Measurements from ENCODE around the gene C22orf39.

DNA sequence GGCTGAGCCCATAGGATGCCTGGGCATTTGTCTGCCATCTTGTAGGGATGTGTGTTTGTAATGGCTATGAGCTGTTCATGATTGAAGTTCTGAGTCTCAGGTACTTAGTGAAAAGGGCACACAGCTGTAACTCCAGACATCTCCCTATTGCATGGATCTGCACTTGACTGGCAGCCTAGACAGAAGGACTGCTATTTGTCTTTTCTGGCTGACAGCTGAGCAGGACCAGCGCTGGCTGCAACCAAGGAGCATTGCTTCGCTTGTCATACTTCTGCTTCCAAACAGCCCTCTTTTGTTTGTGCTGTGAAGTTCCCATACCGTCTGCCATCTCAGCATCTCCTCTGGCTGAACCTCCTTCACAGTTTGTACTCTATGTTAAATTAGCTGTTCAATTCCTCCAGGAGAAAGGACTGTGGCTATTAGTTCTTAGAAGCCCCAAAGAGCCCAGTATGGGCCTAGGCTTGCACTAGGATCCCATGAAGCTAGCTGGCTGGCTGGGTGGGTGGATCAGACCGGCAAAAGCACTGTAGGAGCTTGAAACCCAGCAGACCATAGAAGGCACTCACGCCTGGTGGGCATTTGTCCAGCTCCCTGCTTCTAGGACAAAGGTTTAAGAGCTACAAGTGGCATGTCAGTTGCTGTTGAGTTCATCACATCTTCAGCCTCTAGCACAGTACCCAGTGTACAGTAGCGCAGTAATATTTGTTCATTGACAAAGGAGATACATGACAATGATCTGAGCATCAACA, 36.4 kb downstream of the C22orf39 start:
- TF ChIP-seq, protein P1, sequence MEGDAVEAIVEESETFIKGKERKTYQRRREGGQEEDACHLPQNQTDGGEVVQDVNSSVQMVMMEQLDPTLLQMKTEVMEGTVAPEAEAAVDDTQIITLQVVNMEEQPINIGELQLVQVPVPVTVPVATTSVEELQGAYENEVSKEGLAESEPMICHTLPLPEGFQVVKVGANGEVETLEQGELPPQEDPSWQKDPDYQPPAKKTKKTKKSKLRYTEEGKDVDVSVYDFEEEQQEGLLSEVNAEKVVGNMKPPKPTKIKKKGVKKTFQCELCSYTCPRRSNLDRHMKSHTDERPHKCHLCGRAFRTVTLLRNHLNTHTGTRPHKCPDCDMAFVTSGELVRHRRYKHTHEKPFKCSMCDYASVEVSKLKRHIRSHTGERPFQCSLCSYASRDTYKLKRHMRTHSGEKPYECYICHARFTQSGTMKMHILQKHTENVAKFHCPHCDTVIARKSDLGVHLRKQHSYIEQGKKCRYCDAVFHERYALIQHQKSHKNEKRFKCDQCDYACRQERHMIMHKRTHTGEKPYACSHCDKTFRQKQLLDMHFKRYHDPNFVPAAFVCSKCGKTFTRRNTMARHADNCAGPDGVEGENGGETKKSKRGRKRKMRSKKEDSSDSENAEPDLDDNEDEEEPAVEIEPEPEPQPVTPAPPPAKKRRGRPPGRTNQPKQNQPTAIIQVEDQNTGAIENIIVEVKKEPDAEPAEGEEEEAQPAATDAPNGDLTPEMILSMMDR (conservative IDR thresholded peaks at IDR 0.05; ENCODE audit: low read length): no peak
- no peak for TF ChIP-seq EZH2phosphoT487 (IDR thresholded peaks at IDR 0.05; ENCODE audit: borderline replicate concordance, low read depth, low read length)

Data from OCI-LY7 (cell line).